C4-2B (cell line): Measurements from ENCODE around the gene TRMT11.

ENCODE experiments used
- CTCF ChIP-seq: fragments of 450-650 bp; conservative IDR thresholded peaks from 2 replicates; pipeline ENCODE4 v1.5.1; 2017; ENCODE audit warnings: mild to moderate bottlenecking
- ZFX ChIP-seq: fragments of 450-650 bp; IDR thresholded peaks from 2 replicates; pipeline ENCODE4 v1.6.1; 2017

- peak; percentile 96 for TF ChIP-seq CTCF
- TF ChIP-seq ZFX = peak; percentile 85
Observed at GRCh38 chr6:125956506-125957390, 29.6 kb upstream of the TRMT11 start, which contains the start of gene HINT3.
